GM12892 (cell line): ENCODE results near the gene SORBS1.

ENCODE experiments used
- POLR2A ChIP-seq: IDR thresholded peaks from 2 replicates; pipeline ENCODE4 v1.6.1; 2011; ENCODE audit warnings: low read depth, low read length, control low read depth
- TAF1 ChIP-seq: IDR thresholded peaks from 2 replicates; pipeline ENCODE4 v1.6.1; 2011; ENCODE audit warnings: low read depth, mild to moderate bottlenecking, control low read depth, low read length, borderline replicate concordance

GRCh38 chr10:95496951-95497350 lies 64.2 kb downstream of the SORBS1 start:
- no peak for TF ChIP-seq TAF1
- TF ChIP-seq POLR2A: no peak
